Neutrophil (primary cell): Measurements from ENCODE around the gene NELL1.

Experiments used
- H3K27ac ChIP-seq: fragments of 200-600 bp; sonication (generic); 2 replicates; pipeline ENCODE4 v1.5.1; 2016; ENCODE audit warnings: mild to moderate bottlenecking, moderate library complexity
- H3K27me3 ChIP-seq: fragments of 200-600 bp; sonication (generic); 2 replicates; pipeline ENCODE4 v1.6.0; 2016; ENCODE audit warnings: mild to moderate bottlenecking
- H3K36me3 ChIP-seq: fragments of 200-600 bp; sonication (generic); 2 replicates; pipeline ENCODE4 v1.5.1; 2017
- H3K4me1 ChIP-seq, 2 experiments: fragments of 200-600 bp in 1 of 2; sonication (generic) in 1 of 2; 1 replicate in 1 of 2; 2 replicates in 1 of 2; pipeline versions ENCODE4 v1.5.1 to v1.6.1; 2013 to 2016; ENCODE audit warnings: low read depth in 1 of 2, low read length in 1 of 2, mild to moderate bottlenecking in 1 of 2, moderate library complexity in 1 of 2; ENCODE audit not compliant: control insufficient read depth in 1 of 2, insufficient read depth in 1 of 2
- H3K4me3 ChIP-seq, 2 experiments: fragments of 200-600 bp in 1 of 2; sonication (generic) in 1 of 2; 1 replicate in 1 of 2; 2 replicates in 1 of 2; pipeline ENCODE4 v1.5.1; 2013 to 2016; ENCODE audit warnings: low read depth in 1 of 2, low read length in 1 of 2, mild to moderate bottlenecking in 1 of 2, moderate library complexity in 1 of 2
- H3K9me3 ChIP-seq: fragments of 200-600 bp; sonication (generic); 2 replicates; pipeline ENCODE4 v1.5.1; 2016
- TF ChIP-seq, protein P1 (sequence below): fragments of 200-600 bp; sonication (generic); IDR thresholded peaks from 2 replicates; pipeline ENCODE4 v1.5.1; 2016; ENCODE audit warnings: antibody characterized with exemption

NELL1 gene

DNA sequence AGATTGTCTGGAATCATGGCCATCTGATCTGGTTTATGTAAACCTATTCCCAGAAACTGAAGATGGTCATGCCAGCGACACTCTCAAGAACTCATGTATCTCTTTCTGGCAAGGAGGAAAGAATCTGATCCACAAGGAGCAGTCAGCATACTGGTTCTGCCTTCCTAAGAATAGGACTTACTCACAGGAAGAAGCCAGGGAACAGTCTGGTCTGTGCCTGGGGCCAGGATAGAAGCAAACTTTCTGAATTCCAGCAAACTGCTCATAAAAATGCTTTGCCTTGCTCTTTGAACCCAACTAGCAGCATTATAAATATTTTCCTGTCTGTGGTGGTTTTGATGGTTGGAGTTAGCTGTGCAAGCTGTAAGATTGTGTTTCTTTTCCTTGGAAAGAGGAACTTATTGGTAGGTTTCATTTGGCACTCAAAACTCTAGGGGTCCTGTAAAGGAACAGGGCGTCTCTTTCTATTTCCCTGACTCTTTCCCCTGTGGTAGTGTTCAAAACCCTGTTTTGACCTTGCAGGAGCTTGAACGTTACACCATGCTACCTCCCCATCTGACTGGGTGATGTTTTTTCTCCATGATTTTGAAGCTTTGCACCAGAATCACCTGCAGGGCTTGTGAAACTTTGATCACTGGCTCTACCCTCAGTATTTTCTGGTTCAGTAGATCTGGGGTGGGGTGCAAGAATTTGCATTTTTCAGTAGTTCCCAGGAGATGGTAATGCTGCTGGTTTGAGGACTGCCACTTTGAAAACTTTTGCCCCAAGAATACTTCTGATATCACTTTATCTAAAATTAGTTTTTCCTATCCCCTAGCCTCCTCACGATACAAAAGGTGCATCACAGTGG is 895.7 kb downstream of the NELL1 start:
- Histone ChIP-seq H3K4me1 (no peaks in the 10 kb centered on the region), H3K36me3 (no peaks in the 10 kb centered on the region), H3K27me3 (no peaks in the 10 kb centered on the region), H3K4me3 (no peak overlapping the region), H3K9me3 (no peaks in the 10 kb centered on the region), H3K27ac (no peak overlapping the region)
- TF ChIP-seq, protein P1, sequence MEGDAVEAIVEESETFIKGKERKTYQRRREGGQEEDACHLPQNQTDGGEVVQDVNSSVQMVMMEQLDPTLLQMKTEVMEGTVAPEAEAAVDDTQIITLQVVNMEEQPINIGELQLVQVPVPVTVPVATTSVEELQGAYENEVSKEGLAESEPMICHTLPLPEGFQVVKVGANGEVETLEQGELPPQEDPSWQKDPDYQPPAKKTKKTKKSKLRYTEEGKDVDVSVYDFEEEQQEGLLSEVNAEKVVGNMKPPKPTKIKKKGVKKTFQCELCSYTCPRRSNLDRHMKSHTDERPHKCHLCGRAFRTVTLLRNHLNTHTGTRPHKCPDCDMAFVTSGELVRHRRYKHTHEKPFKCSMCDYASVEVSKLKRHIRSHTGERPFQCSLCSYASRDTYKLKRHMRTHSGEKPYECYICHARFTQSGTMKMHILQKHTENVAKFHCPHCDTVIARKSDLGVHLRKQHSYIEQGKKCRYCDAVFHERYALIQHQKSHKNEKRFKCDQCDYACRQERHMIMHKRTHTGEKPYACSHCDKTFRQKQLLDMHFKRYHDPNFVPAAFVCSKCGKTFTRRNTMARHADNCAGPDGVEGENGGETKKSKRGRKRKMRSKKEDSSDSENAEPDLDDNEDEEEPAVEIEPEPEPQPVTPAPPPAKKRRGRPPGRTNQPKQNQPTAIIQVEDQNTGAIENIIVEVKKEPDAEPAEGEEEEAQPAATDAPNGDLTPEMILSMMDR, result no peak

GRCh38 chr11:21566521-21567117 is 897.2 kb downstream of the NELL1 start:
- Histone ChIP-seq H3K27ac (no peak overlapping the region), H3K27me3 (no peaks in the 10 kb centered on the region), H3K4me1 (no peaks in the 10 kb centered on the region), H3K36me3 (no peaks in the 10 kb centered on the region), H3K4me3 (no peak overlapping the region), H3K9me3 (no peaks in the 10 kb centered on the region)
- TF ChIP-seq, protein P1, result no peak

- TF ChIP-seq, protein P1, result no peak
- Histone ChIP-seq H3K4me3 (no peak overlapping the region), H3K4me1 (no peaks in the 10 kb centered on the region), H3K36me3 (no peaks in the 10 kb centered on the region), H3K9me3 (no peaks in the 10 kb centered on the region), H3K27me3 (no peaks in the 10 kb centered on the region), H3K27ac (no peak overlapping the region)
These were observed 898.4 kb downstream of the NELL1 start for GRCh38 chr11:21567645-21568290.

DNA sequence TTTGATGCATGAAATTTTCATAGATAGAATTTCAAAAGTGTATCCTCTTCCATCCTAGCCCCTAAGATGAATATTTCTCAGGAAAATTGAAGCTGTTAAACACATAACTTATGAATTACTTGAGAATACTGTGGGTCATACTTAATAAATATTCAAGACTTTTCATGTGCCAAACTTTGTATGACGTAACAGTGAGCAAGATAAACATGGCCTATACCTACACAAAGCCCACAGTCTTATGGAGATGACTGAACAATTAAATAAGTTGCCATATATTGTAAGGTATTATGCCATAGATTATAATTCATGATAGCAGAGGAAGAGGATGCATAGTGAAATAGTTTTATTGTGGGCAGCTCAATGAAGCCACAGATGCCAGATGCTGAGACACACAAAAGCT is 902.8 kb downstream of the NELL1 start:
- Histone ChIP-seq H3K27ac (no peak overlapping the region), H3K4me1 (no peaks in the 10 kb centered on the region), H3K9me3 (no peaks in the 10 kb centered on the region), H3K36me3 (no peaks in the 10 kb centered on the region), H3K4me3 (no peak overlapping the region), H3K27me3 (no peaks in the 10 kb centered on the region)
- TF ChIP-seq, protein P1, result no peak

DNA sequence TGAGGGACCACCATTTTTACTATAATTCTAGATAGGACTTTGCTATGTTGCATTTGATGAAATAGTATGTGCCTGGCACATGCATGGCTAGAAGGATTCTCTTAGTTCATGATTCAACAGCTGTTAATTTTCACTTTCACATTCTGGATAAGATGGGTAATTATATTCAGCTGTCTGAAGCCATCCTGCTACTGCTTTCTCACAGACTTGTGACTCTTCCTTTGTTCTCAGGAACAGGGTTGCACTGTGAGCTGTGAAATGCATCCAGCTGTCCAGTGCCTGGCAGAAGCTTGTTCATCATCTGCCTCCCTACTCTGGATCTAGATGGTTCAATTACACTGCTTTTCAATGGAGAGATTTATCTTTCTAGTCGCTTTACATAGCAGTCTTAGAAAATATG is 913.4 kb downstream of the NELL1 start:
- H3K27ac ChIP-seq, result no peak overlapping the region
- H3K36me3 ChIP-seq, result no peaks in the 10 kb centered on the region
- no peak overlapping the region for H3K4me3 ChIP-seq
- TF ChIP-seq, protein P1, result no peak
- H3K9me3 ChIP-seq, result no peaks in the 10 kb centered on the region
- H3K4me1 ChIP-seq, result no peaks in the 10 kb centered on the region
- H3K27me3 ChIP-seq, result no peaks in the 10 kb centered on the region
